Fibroblast of lung (primary cell): ENCODE results near the gene CNKSR3. TPM values are rescaled to one million over a fixed set of nuclear protein-coding genes. Genes with fewer than 3 reads are reported as not detected.
A peak's percentile ranks its signal among the peaks of the same experiment; 100 is the strongest.

Experiments
- DNase-seq, 2 donors: peaks; one replicate each; pipeline versions ENCODE4 v3.0.0 to v3.0.0-alpha.2; 2010; ENCODE audit warnings: low read depth in 2 of 2
- H2AFZ ChIP-seq: 2 replicates; pipeline ENCODE4 v1.5.1; 2012; ENCODE audit warnings: low read length, control low read depth, inconsistent platforms
- H3K27ac ChIP-seq: 2 replicates; pipeline ENCODE4 v1.5.1; 2011; ENCODE audit warnings: low read length, control low read depth; ENCODE audit not compliant: insufficient read depth
- H3K27me3 ChIP-seq: 2 replicates; pipeline ENCODE4 v1.5.1; 2011; ENCODE audit warnings: mild to moderate bottlenecking, low read length; ENCODE audit not compliant: control insufficient read depth, insufficient read depth
- H3K36me3 ChIP-seq: 2 replicates; pipeline ENCODE4 v1.5.1; 2011; ENCODE audit warnings: low read length; ENCODE audit not compliant: control insufficient read depth, insufficient read depth
- H3K4me1 ChIP-seq: 2 replicates; pipeline ENCODE4 v1.5.1; 2011; ENCODE audit warnings: low read length; ENCODE audit not compliant: control insufficient read depth, insufficient read depth; ENCODE audit errors: extremely low read depth
- H3K4me2 ChIP-seq: 2 replicates; pipeline ENCODE4 v1.5.1; 2011; ENCODE audit warnings: low read length, control low read depth; ENCODE audit not compliant: insufficient read depth; ENCODE audit errors: extremely low read depth
- H3K4me3 ChIP-seq, 4 experiments: fragments of 200-600 bp in 1 of 4; sonication (generic) in 1 of 4; replicated peaks in 1 of 4; 2 replicates each; pipeline ENCODE4 v1.5.1; 2011 to 2016; ENCODE audit warnings: low read length in 4 of 4, low read depth in 3 of 4, mild to moderate bottlenecking in 3 of 4, control low read depth in 2 of 4, inconsistent platforms in 1 of 4, mixed read lengths in 1 of 4; ENCODE audit not compliant: insufficient read depth in 1 of 4; ENCODE audit errors: control extremely low read depth in 1 of 4
- H3K79me2 ChIP-seq: 2 replicates; pipeline ENCODE4 v1.5.1; 2012; ENCODE audit warnings: mild to moderate bottlenecking, low read length, inconsistent platforms; ENCODE audit not compliant: control insufficient read depth, insufficient read depth
- H3K9ac ChIP-seq: 2 replicates; pipeline ENCODE4 v1.5.1; 2011; ENCODE audit warnings: mild to moderate bottlenecking, low read length, control low read depth; ENCODE audit not compliant: insufficient read depth
- H3K9me3 ChIP-seq: 2 replicates; pipeline ENCODE4 v1.5.1; 2012; ENCODE audit warnings: low read depth, low read length; ENCODE audit not compliant: control insufficient read depth, insufficient read depth
- H4K20me1 ChIP-seq: 2 replicates; pipeline ENCODE4 v1.5.1; 2011; ENCODE audit warnings: low read length; ENCODE audit not compliant: control insufficient read depth, insufficient read depth; ENCODE audit errors: extremely low read depth
- EZH2 ChIP-seq: IDR thresholded peaks from 2 replicates; pipeline ENCODE4 v1.5.1; 2012; ENCODE audit warnings: low read length, control low read depth, mild to moderate bottlenecking; ENCODE audit errors: missing control alignments
- polyA plus RNA-seq, 2 donors: library from polyadenylated mRNA; depleted of rRNA in 1 of 2; stranded (reverse) in 1 of 2; unstranded in 1 of 2; fragments of >200 nt; gene quantifications; 2 replicates each; pipeline ENCODE4 v1.2.1, GENCODE V29; 2011 to 2012; ENCODE audit warnings: missing spikeins in 1 of 2
- total RNA-seq: library from RNA; depleted of rRNA; stranded (reverse); fragments of >200 nt; gene quantifications from 2 replicates; pipeline ENCODE4 v1.2.1, GENCODE V29; 2014
- TF ChIP-seq, protein P1 (sequence below), 2 donors: IDR thresholded peaks in 1 of 2; conservative IDR thresholded peaks in 1 of 2; 1 replicate in 1 of 2; 2 replicates in 1 of 2; pipeline ENCODE4 v1.5.1; 2011 to 2012; ENCODE audit warnings: low read length in 2 of 2, control low read depth in 1 of 2, inconsistent platforms in 1 of 2, low read depth in 1 of 2, mild to moderate bottlenecking in 1 of 2

CNKSR3 gene
- total and polyA plus RNA-seq, 2 donors (not counting 1 experiment from before 2014, with no cell fraction given), result 5.5 to 14.0 TPM

DNA sequence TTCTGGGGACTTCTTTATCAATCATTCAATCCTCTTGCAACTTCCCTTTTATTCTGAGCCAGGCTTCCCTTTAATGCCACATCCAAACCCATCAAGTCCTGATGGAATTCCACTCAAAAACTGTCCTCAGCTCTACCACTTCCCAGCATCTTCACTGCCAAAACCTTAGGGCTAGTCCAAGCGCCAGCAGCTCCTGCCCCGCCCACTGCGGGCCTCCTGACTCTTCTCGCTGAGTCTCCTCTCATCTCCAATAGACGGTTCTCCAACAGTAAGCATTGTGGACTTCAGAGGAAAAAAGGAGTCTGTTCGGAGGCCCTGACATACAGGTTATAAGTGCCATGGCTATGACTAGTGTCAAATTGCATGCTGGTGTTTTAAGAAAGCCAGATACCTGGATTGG is 38.7 kb upstream of the CNKSR3 start:
- Histone ChIP-seq H2AFZ (no peak overlapping the region), H3K36me3 (no peaks in the 10 kb centered on the region), H4K20me1 (no peaks in the 10 kb centered on the region), H3K4me1 (no peaks in the 10 kb centered on the region), H3K9me3 (no peaks in the 10 kb centered on the region), H3K79me2 (no peaks in the 10 kb centered on the region), H3K27ac (no peak overlapping the region), H3K9ac (no peak overlapping the region), H3K4me2 (no peak overlapping the region), H3K27me3 (no peaks in the 10 kb centered on the region), H3K4me3 (no peak overlapping the region)
- no peak for DNase-seq
- TF ChIP-seq, protein P1, sequence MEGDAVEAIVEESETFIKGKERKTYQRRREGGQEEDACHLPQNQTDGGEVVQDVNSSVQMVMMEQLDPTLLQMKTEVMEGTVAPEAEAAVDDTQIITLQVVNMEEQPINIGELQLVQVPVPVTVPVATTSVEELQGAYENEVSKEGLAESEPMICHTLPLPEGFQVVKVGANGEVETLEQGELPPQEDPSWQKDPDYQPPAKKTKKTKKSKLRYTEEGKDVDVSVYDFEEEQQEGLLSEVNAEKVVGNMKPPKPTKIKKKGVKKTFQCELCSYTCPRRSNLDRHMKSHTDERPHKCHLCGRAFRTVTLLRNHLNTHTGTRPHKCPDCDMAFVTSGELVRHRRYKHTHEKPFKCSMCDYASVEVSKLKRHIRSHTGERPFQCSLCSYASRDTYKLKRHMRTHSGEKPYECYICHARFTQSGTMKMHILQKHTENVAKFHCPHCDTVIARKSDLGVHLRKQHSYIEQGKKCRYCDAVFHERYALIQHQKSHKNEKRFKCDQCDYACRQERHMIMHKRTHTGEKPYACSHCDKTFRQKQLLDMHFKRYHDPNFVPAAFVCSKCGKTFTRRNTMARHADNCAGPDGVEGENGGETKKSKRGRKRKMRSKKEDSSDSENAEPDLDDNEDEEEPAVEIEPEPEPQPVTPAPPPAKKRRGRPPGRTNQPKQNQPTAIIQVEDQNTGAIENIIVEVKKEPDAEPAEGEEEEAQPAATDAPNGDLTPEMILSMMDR (conservative IDR thresholded peaks at IDR 0.05 in 1 of 2, IDR thresholded peaks at IDR 0.05 in 1 of 2; ENCODE audit: low read depth in 1 of 2, low read length in 2 of 2), result no peak
- TF ChIP-seq EZH2, result no peak

GRCh38 chr6:154548130-154548830 is 37.8 kb upstream of the CNKSR3 start:
- no peak for TF ChIP-seq EZH2
- TF ChIP-seq, protein P1 (conservative IDR thresholded peaks at IDR 0.05 in 1 of 2, IDR thresholded peaks at IDR 0.05 in 1 of 2; ENCODE audit: low read depth in 1 of 2, low read length in 2 of 2), result no peak
- Histone ChIP-seq H3K4me3 (no peak overlapping the region), H3K27me3 (no peaks in the 10 kb centered on the region), H3K4me2 (no peak overlapping the region), H3K79me2 (no peaks in the 10 kb centered on the region), H3K4me1 (no peaks in the 10 kb centered on the region), H2AFZ (no peak overlapping the region), H3K9me3 (no peaks in the 10 kb centered on the region), H3K36me3 (no peaks in the 10 kb centered on the region), H3K27ac (no peak overlapping the region), H4K20me1 (no peaks in the 10 kb centered on the region), H3K9ac (no peak overlapping the region)
- peak; percentile 72 to 75 for DNase-seq

GRCh38 chr6:154543628-154544027 is 33.1 kb upstream of the CNKSR3 start:
- TF ChIP-seq, protein P1 (conservative IDR thresholded peaks at IDR 0.05 in 1 of 2, IDR thresholded peaks at IDR 0.05 in 1 of 2; ENCODE audit: low read depth in 1 of 2, low read length in 2 of 2), result no peak
- TF ChIP-seq EZH2, result no peak
- no peaks in the 10 kb centered on the region for H3K9me3 ChIP-seq
- peak; percentile 23 to 27 for DNase-seq
- H3K4me3 ChIP-seq, result no peak overlapping the region
- no peak overlapping the region for H2AFZ ChIP-seq
- H3K27ac ChIP-seq, result no peak overlapping the region
- H3K9ac ChIP-seq, result no peak overlapping the region
- H4K20me1 ChIP-seq, result no peaks in the 10 kb centered on the region
- no peaks in the 10 kb centered on the region for H3K4me1 ChIP-seq
- no peaks in the 10 kb centered on the region for H3K27me3 ChIP-seq
- no peaks in the 10 kb centered on the region for H3K79me2 ChIP-seq
- H3K36me3 ChIP-seq, result no peaks in the 10 kb centered on the region
- H3K4me2 ChIP-seq, result no peak overlapping the region
